ENCODE data around the gene CHEK2.
"Not testable (repeated sequence)": the region's sequence is repeated elsewhere in the genome, so short reads cannot be mapped to it uniquely, and the experiment has no call there.

Gene CHEK2

DNA sequence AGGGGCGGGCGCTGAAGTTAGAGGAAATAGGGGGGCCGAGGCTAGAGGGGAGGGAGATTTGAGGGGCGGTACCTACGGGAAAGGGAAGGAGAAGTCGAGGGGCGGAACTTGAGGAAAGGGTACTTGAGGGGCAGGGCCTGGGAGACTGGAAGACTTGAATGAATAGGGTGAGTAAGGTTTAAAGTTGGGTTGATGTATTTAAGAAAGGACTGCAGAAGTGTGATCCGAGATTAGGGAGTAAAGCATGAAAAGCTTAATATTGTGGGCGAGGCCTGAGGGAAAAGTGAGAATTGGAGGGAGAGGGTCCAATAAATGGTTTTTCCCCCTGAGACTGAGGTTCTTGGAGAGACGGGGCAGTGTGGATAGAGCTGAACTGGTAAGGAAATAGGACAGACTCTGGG, 942 bp upstream of the CHEK2 start:
- in situ Hi-C loops (cut with MboI; ENCODE audit: low sequenced_read_pairs), result no loop called here

DNA sequence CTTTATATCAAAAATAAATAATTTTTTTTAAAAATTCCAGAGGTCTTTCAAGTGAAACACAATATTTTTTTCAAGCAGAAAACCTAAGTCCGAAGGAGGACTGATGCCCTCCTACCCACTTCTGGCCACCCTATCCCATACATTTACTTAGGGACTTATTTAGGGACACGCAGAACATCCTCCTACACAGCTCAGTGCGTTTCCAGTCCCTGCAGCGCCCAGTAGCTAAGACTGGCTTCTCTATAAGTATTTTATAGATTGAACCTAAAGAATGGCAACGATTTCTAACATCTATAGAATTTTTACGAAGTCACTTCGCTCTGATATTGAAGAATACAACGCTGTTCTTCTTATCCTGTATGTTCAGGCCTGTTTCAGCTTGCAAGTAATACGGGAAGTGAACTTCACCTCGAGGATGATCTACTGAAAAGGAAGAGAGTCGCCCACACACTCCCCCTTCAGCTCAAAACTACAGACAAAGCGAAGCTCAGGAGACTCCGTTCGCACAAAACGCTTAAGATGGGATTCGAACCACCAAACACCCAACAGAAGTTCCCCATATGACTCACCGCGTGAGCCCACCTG, 328 bp downstream of the CHEK2 start:
- in situ Hi-C loops (cut with MboI; ENCODE audit: low sequenced_read_pairs), result no loop called here

DNA sequence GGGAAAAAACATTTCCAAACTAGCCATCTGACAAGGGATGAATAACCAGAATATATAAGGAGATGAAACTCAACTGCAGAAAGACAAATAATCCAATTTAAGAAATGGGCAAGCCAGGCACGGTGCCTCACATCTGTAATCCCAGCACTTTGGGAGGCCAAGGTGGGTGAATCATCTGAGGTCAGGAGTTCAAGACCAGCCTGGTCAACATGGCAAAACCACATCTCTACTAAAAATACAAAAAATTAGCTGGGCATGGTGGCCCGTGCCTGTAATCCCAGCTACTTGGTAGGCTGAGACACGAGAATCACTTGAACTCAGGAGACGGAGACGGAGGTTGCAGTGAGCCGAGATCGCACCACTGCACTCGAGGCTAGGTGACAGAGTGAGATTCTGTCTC, 2.7 kb downstream of the CHEK2 start:
- in situ Hi-C loops (cut with MboI; ENCODE audit: low sequenced_read_pairs), result not testable (repeated sequence)

DNA sequence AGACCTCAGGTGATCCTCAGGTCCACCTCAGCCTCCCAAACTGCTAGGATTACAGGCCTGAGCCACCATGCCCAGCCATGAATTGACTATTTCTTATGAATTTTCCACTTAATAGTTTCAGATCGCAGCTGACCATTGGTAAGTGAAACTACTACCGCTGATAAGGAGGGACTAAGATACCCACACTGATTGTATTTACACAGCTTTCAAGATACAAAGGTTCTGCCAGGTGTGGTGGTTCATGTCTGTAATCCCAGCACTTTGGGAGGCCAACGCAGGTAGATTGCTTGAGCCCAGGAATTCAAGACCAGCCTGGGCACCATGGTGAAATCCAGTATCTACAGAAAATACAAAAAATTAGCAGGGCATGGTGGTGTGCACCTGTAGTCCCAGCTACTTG, 3.9 kb downstream of the CHEK2 start:
- in situ Hi-C loops (cut with MboI; ENCODE audit: low sequenced_read_pairs), result no loop called here

DNA sequence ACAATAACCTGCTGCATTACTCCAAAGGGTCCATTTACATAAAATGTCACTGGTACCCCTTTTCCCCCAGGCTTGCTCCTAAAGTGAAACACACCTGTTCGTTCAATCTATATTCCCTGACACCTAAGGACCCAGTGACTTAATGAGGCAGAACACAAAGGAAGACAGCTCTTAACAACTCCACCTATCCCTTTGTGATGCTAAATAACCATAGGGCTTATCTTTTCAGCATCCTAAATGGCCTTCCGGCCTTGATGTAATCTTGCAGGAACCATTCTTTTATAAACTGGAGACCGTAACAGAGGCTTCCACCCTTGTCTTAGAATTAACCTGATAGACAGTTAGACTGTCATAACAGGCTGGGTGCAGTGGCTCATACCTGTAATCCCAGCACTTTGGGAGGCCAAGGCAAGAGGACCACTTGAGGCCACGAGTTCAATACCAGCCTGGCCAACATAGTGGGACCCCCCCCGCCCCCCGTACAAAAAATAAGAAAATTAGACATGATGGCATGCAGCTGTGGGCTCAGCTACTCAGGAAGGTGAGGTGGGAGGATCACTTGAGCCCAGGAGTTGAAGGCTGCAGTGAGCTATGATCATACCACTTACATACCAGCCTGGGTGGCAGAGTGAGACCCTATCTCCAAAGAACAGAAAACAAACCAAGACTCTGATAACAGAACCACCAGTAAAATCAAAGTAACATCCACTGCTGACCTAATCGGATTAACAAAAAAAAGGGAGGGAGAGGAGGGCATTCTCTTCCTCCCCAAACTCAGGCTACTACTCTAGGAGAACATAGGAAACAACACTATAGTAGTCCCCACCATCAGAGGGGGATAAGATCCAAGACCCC, 5.1 kb downstream of the CHEK2 start:
- in situ Hi-C loops (cut with MboI; ENCODE audit: low sequenced_read_pairs), result no loop called here

DNA sequence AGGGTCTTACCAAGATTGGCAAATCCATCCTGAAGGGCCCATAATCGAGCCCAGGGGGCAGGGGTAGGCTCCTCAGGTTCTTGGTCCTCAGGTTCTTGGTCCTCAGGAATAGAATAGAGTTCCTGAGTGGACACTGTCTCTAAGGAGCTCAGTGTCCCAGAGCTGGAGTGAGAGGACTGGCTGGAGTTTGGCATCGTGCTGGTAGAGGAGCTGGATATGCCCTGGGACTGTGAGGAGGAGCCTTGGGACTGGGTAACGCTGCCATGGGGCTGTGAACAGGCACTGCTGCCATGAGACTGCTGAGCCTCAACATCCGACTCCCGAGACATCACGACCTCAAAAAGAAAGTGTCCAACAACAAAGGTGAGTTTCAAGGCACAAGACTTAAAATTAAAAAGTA, 7.2 kb downstream of the CHEK2 start:
- in situ Hi-C loops (cut with MboI; ENCODE audit: low sequenced_read_pairs), result no loop called here

DNA sequence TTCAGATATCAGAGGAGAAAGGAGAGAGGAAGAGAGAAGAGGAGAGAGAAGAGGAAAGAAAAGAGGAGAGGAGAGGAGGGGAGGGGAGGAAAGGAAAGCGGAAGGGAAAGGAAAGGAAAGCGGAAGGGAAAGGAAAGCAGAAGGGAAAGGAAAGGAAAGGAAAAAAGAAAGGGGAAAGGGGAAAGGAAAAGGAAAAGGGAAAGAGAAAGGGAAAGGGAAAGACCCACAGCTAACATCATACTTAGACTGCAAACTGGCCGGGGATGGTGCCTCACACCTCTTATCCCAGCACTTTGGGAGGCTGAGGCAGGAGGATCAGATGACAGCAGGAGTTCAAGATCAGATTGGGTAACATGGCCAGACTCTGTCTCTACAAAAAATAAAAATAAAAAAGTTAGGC, 11.4 kb downstream of the CHEK2 start:
- in situ Hi-C loops (cut with MboI; ENCODE audit: low sequenced_read_pairs), result no loop called here

DNA sequence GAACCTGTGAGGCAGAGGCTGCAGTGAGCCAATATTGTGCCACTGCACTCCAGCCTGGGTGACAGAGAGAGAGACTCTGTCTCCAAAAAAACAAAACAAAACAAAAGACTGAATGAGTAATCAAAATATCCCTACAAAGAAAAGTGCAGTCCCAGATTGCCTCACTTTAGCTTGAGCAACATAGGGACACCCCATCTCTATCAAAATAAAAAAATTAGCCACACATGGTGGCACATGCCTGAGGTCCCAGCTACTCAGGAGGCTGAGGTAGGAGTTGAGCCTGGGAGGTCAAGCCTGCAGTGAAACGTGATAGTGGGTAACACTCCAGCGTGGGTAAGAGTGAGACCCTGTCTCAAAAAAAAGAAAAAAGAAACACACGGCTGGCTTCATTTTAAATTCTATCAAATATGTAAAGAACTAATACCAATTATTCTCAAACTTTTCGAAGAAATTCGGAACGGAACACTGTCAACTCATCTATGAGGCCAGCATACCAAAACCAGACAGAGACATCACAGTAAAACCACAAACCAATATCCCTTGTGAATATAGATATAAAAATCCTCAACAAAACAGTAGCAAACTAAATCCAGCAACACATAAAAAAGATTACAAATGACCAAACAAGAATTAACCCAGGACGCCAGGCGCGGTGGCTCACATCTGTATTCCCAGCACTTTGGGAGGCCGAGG, 12.9 kb downstream of the CHEK2 start:
- in situ Hi-C loops (cut with MboI; ENCODE audit: low sequenced_read_pairs), result no loop called here

DNA sequence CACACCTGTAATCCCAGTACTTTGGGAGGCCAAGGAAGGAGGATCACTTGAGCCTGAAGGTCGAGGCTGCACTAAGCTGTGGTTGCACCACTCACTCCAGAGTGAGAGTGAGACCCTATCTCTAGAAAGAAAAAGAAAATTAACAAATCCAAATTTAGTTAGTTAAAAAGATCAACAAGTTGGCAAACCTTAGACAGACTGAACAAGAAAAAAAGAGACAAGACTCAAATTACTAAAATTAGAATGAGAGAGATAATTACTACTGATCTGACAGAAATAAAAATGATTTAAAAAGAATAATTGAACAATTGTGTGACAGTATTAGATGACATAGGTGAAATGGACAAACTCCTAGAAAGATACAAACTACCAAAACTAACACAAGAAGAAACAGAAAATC, 13.6 kb downstream of the CHEK2 start:
- in situ Hi-C loops (cut with MboI; ENCODE audit: low sequenced_read_pairs), result no loop called here

DNA sequence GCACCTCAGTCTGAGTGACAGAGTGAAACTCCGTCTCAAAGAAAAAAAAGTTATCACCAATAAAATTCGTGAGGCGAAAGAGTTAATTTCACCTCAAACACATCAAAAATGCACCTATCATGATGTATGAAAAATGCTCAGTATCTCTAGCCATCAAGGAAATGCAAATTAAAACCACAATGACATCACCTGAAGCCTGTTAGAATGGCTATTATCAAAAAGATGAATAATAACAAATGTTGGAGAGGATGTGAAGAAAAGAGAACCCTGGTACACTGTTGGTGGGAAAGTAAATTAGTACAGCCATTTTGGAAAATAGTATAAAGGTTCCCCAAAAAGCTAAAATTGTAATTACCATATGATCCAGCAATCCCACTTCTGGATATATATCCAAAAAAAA, 23.6 kb downstream of the CHEK2 start:
- in situ Hi-C loops (cut with MboI; ENCODE audit: low sequenced_read_pairs), result no loop called here

DNA sequence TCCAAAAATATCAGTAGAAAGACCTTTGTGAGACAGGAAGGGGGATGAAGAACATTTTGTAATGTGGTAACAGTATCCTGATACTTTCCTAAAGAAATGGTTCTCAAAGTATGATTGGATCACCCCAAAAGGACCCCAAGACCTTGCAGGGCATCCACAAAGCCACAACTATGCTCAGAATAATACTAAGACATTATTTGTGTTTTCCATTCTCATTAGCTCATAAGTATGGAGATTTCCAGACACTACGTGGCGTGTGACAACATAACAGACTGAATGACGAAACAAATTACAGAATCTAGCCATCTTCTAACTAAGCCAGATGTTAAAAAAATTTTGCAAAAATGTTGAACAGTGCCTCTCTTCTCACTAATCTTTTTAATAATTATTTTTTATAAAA, 24.9 kb downstream of the CHEK2 start:
- in situ Hi-C loops (cut with MboI; ENCODE audit: low sequenced_read_pairs), result no loop called here

DNA sequence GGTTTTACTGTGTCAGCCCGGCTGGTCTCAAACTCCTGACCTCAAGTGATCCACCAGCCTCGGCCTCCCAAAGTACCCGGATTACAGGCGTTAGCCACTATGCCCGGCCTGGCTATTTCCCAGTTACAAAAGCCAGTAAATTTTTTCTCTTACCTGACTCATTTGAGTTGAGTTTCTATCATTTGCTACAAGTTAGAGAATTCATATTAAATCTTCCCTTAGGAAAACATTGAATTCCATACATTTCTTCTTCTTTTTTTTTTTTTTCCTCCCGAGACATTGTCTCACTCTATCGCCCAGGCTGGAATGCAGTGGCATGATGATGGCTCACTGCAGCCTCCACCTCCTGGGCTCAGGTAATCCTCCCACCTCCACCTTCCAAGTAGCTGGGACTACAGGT, 26.0 kb downstream of the CHEK2 start:
- in situ Hi-C loops (cut with MboI; ENCODE audit: low sequenced_read_pairs), result no loop called here

DNA sequence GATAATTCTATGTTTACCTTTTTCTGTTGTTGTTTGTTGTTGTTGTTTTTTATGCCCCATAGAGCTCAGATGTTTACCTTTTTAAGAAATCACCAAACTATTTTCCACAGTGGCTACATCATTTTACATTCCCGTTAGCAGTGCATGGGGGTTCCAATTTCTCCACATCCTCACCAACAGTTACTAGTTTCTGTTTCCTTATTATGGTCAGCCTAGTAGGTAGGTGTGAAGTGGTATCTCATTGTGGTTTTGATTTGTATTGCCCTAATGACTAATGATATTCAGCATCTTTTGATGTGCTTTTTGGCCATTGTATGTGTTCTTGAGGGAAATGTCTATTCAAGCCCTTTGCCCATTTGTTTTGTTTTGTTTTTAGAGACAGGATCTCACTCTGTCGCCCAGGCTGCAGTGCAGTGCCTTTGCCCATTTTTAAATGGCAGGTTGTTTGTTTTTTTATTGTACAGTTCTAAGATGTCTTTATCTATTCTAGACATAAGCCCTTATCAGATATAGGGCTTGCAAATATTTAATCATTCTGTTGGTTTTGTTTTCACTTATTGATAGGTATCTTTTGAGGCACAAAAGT, 27.5 kb downstream of the CHEK2 start:
- in situ Hi-C loops (cut with MboI; ENCODE audit: low sequenced_read_pairs), result no loop called here

DNA sequence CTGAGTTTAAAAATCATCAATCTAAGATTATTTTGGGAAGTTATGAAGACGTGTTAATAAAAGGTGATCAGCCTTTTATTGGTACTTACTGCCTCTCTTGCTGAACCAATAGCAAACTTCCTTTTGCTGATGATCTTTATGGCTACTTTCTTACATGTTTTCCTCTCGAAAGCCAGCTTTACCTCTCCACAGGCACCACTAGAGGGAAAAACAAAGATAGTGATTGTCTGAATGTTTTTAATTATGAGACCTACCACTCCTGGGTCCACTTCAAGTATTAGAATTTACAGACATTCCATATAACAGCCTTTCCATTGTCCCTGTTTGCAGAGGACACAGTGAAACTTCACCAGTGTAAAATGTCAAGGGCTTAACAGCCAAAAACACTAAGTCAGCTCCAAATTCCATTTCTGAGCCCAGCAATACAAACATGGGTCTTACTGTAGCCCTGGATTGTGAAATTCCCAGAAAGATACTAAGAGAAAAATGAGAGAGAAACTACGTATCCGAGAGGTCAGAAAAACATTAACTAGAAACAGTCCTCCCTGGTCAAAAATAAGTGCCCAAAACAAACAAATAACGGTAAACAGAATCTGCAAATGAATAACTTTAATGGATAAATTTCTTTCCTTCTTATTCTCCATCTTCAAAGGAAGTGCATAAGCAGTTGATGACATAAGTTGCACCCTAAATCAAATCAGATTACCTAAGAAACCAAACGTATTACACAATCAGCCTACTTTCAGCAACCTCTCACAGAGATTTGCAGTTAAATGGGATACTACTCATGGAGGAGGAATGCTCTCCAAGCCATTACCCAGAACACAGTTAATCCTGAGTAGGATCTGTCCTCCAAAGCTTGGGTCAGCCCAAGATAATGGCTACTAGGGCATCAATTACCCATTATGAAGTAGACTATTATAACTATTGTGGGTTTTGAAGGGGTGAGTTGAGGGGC, 29.5 kb downstream of the CHEK2 start:
- in situ Hi-C loops (cut with MboI; ENCODE audit: low sequenced_read_pairs), result no loop called here

DNA sequence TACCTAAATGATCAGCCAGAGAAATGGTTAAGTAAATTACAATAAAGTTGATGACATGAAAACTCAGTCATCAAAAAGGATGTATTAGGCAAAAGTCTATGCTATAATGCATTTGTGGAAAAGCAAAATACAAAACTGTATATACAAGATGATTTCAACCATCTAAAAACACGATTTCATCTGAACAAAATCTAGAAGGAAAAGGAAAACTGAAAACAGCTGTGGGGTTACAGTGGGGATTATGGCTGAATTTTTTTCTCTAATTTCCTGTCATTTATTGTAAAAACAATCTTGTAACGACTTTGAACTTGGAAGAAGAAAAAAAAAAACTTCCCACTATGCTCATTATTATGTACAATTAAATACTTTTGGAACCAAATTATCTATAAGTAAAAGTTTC, 30.3 kb downstream of the CHEK2 start:
- in situ Hi-C loops (cut with MboI; ENCODE audit: low sequenced_read_pairs), result no loop called here

DNA sequence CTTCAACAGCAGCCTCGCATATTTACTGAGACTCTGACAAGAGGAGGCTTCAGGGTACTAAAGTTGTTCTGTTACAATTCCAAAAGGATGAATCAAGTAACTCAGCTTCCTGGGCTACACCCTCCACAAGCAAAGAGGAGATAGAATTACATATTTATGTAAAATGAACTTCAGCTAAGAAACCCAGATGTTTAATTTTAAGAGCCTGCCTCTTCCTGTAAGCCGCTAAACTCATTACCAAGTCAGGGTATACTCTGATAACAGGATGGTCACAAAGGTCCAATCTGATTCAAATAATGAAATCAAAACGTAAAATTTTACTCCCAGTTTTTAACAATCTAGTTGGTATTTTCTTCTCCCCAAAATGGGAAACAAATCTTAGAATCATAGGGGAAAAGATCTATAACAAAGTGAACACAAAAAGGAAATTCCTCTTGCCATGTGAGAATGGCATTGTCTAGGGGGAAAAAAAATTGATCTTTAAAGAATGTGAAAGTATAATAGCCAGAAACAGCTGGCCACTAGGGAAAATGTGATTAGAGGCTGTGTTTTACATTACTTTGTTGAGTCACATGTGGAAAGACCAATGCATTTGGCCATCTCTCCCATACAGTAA, 30.9 kb downstream of the CHEK2 start:
- in situ Hi-C loops (cut with MboI; ENCODE audit: low sequenced_read_pairs), result no loop called here

DNA sequence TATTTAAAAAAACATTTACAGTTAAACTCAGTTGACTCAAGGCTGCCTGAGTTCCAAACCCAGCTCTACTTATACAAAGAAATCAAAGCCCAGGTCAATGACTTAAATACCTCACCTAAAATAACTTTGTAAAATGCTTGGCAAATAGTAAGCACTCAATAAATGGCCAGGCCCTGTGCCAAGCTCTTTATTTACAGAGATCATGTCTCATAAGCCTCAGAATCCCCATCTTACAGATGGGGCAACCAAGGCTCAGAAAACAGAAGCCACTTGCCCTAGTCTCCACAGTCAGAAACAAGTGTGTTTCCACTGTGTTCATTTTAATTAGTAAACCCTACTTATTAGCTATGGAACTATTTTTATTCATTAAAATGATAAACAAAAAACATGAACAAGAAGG, 31.5 kb downstream of the CHEK2 start:
- in situ Hi-C loops (cut with MboI; ENCODE audit: low sequenced_read_pairs), result no loop called here

DNA sequence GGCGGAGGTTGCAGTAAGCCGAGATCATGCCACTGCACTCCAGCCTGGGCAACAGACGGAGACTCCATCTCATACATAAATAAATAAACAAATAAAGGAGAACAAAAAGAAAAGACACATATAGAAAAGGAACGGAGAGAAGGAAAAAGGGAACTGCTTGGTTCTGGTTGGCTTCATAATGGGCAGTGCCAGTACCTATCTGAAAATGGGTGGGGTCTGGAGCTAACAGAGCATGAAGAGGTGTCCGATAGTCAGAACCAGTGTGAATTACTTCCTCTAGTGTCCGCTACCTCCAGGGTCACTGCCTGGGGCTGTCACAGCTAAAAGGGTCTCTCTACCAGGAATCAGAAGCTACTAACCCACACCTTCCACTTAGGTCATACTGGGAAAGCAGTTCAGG, 34.8 kb downstream of the CHEK2 start:
- in situ Hi-C loops (cut with MboI; ENCODE audit: low sequenced_read_pairs), result no loop called here

DNA sequence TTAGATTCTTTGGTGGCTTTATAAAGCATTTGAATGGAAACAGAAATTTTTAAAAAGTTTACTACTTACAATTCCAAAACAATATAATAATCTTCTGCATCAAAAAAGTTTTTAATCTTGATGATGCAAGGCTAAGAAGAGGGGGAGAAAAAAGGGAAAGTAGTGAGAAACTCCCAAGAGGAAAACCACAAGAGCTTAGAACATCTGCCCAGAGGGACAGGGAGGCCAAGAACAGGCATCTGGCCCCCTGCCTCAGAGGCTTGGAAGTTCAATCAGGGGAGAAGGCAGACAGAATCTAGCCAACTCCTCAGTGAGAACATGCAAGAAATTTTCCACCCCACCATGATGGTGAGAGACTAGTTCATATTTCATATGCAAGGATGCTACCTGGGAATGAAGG, 38.2 kb downstream of the CHEK2 start:
- in situ Hi-C loops (cut with MboI; ENCODE audit: low sequenced_read_pairs), result no loop called here

DNA sequence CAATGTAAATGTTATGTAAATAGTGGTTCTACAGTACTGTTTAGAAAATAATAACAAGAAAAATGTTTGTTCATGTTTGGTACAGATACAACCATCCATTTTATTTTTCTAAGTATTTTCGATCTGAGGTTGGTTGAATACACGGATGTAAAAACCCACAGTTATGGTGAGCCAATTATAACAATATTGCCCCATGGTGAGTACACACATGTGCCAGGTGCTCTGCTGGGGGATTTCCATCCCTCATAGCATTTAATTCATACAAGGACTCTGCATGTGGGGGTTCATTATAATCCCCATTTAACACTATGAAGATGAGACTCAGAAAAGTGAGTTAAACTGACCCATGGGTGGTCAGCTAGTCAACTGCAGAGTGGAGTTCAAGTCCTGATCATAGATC, 38.7 kb downstream of the CHEK2 start:
- in situ Hi-C loops (cut with MboI; ENCODE audit: low sequenced_read_pairs), result no loop called here

All from HL-60/S4 (cell line).